Fibroblast of villous mesenchyme (primary cell): ENCODE measurements around the gene ALPK3. TPM values are rescaled to one million over a fixed set of nuclear protein-coding genes. Genes with fewer than 3 reads are reported as not detected.

Source experiments
- DNase-seq: peaks from one replicate; pipeline ENCODE4 v3.0.0-alpha.2; 2010; ENCODE audit warnings: low read depth
- H3K4me3 ChIP-seq: 2 replicates; pipeline ENCODE4 v1.5.1; 2011; ENCODE audit warnings: low read depth, mild to moderate bottlenecking, low read length
- total RNA-seq: library from RNA; depleted of rRNA; stranded (reverse); fragments of >200 nt; gene quantifications from 2 replicates; pipeline ENCODE4 v1.2.3, GENCODE V29; 2012
- TF ChIP-seq, protein P1 (sequence below): IDR thresholded peaks from 2 replicates; pipeline ENCODE4 v1.5.1; 2012; ENCODE audit warnings: low read depth, mild to moderate bottlenecking, low read length; ENCODE audit not compliant: insufficient read depth

Gene ALPK3
- total RNA-seq, 1 donor, result 0.86 TPM

DNA sequence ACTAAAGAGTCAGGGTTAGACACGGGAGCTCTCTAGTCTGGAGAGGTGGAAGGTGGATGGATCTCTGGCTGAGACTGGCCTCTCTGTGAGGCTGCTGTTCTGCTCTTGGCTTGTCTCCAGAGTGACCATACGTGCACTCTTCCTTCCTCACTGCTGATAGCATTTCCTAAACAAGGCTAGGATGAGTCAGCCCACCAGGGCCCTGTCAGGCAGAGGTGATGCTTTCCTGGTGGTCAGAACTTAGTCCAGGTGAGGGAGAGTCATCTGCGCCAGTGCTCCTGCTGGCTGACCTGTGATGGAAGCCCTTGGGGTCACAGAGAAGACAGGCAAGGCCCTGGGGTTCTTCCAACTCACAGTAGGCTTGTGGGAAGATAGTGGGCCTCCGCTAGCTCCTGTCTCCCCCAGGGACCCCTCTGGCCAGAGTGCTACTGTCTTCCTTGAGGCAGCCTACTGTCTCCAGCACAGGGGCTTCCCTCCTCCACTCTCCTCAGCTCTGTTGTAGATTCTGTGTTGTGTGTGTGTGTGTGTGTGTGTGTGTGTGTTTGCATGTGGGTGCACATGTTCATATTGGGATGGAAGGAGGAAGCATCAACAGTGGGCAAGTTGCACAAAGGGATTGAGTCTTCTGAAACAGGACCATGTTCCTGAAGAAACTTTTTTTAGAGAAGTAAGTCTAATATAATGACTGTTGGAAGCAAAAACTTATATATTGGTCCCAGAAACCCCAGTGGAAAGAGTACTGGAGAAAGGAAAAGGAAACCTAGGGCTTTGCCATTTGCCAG is 16.5 kb downstream of the ALPK3 start:
- TF ChIP-seq, protein P1, sequence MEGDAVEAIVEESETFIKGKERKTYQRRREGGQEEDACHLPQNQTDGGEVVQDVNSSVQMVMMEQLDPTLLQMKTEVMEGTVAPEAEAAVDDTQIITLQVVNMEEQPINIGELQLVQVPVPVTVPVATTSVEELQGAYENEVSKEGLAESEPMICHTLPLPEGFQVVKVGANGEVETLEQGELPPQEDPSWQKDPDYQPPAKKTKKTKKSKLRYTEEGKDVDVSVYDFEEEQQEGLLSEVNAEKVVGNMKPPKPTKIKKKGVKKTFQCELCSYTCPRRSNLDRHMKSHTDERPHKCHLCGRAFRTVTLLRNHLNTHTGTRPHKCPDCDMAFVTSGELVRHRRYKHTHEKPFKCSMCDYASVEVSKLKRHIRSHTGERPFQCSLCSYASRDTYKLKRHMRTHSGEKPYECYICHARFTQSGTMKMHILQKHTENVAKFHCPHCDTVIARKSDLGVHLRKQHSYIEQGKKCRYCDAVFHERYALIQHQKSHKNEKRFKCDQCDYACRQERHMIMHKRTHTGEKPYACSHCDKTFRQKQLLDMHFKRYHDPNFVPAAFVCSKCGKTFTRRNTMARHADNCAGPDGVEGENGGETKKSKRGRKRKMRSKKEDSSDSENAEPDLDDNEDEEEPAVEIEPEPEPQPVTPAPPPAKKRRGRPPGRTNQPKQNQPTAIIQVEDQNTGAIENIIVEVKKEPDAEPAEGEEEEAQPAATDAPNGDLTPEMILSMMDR, result no peak
- H3K4me3 ChIP-seq, result no peak overlapping the region
- peak; percentile 56 for DNase-seq

DNA sequence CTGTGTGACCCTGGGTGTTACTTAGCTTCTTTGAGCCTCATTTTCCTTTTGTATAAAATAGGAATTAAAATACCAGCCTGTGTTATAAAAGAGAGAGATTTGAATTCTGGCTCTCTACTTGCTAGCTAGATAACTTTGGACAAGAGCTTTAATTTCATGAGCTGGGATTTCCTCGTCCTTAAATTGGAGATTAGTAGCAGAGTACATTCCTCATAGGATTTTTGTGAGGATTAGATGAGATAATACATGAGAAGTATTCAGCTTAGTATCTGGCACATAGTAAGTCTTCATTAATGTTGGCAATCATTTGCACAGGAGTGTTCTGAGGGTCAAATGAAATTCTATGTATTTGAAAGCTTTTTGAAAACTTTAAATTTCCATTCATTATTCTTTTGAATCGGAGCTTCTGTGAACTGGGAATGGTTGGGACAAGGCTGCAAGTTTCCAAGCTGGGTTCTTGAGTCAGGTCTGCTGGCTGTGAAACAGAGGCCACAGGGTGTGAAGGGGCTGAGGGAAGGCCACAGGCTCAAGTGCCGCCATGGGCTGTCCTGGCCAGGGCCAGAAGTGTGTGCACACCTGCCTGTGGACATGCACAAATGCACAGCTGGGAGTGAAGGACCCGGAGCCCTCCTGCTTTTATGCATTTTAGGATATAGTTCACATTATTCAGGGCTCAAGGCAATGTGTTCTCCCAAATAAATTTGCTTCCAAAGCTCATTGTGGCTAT is 17.2 kb downstream of the ALPK3 start:
- no peak for DNase-seq
- H3K4me3 ChIP-seq, result no peak overlapping the region
- TF ChIP-seq, protein P1, result no peak

DNA sequence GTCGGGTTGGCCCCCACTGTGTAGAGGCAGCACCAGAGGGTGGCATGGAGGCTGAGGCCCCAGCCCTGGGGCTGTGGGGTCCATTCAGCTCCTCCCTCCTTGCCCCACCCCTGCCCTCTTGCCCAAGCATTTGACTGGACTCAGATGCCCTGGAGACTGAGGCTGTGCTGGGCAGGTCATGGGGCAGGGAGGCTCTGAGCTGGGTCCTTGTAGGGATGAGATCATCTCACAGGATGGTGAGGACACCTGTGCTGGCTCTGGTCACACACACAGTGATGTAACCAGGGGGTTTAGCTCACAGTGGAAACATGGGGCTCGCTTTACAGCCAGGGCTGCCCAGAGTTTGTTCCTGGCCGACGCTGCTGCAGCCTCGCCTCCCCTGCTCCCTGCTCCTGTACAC is 17.8 kb downstream of the ALPK3 start:
- H3K4me3 ChIP-seq, result no peak overlapping the region
- TF ChIP-seq, protein P1, result no peak
- DNase-seq, result no peak

DNA sequence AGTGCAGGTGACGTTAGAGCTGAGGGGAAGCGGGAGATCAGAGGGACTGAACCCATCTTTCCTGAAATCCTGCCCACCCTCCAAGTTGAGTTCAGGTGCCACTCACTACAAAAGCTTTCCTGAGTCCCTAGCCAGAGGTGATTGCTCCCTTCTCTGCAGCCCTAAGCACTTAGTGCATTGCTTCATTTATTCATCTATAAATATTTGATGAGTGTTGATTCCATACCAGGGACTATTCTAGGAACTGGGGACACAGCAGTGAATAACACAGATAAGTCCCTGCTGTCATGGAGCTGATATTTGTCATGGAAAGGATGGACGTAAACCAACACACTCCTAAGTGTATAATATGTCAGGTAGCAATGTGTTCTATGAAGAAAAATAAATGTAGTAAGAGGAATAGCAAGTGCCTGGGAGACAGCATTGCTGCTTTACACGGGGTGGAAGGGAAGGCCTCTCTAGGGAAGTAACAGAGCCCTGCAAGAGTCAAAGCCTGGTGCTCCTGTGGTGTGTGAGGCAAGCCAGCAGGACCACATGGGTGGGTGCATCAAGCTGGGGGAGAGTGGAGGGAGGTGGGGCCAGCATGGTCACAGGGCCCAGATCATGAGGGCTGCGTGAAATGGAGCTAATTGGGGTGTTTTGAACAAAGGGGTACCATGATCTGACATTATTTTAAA is 18.6 kb downstream of the ALPK3 start:
- TF ChIP-seq, protein P1, result no peak
- H3K4me3 ChIP-seq, result no peak overlapping the region
- DNase-seq, result no peak

DNA sequence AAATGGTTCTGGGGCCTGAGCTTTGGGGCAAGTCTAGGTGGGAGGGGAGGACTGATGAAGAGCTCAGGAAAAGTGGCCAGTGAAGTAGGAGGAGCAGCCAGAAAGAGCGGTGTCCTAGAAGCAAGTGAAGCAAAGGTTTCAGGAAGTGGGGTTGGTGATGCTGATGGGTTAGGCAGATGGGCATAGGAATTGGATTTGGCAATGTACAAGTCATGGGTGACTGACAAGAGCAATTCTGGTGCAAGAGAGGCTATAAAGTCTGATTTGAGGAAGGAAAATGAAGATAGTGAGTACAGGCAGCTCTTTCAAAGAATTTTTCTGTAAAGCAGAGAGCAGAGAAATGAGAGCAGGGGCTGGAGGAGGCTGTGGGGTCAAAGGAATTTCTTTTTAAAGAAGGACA is 19.7 kb downstream of the ALPK3 start:
- TF ChIP-seq, protein P1, result no peak
- H3K4me3 ChIP-seq, result no peak overlapping the region
- no peak for DNase-seq

DNA sequence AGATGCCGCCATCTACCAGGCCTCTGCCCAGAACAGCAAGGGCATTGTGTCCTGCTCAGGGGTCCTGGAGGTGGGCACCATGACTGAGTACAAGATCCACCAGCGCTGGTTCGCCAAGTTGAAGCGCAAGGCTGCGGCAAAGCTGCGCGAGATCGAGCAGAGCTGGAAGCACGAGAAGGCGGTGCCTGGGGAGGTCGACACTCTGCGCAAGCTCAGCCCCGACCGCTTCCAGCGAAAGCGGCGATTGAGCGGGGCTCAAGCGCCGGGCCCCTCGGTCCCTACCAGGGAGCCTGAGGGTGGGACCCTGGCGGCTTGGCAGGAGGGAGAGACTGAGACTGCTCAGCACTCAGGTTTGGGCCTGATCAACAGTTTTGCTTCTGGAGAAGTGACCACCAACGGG is 22.6 kb downstream of the ALPK3 start:
- no peak for DNase-seq
- H3K4me3 ChIP-seq, result no peak overlapping the region
- TF ChIP-seq, protein P1, result no peak
